GM12892 (cell line): Measurements from ENCODE around the gene SEMA6B.

Experiments
- POLR2A ChIP-seq: IDR thresholded peaks from 2 replicates; pipeline ENCODE4 v1.6.1; 2011; ENCODE audit warnings: low read depth, low read length, control low read depth
- POLR2AphosphoS5 ChIP-seq: IDR thresholded peaks from 2 replicates; pipeline ENCODE4 v1.6.1; 2011; ENCODE audit warnings: low read depth, low read length, control low read depth

- TF ChIP-seq POLR2A (no peak), POLR2AphosphoS5 (no peak)
Measured at GRCh38 chr19:4579389-4579788, 19.9 kb upstream of the SEMA6B start.
